Measurements from ENCODE around the gene DDB1. TPM values are rescaled to one million over a fixed set of nuclear protein-coding genes. Genes with fewer than 3 reads are reported as not detected.
A peak's percentile ranks its signal among the peaks of the same experiment; 100 is the strongest.

Gene DDB1
- total RNA-seq, 1 donor from 2014 or later, result 228 TPM

GRCh38 chr11:61297341-61297740 is 35.6 kb downstream of the DDB1 start:
- DNase-seq (ENCODE audit: low read depth) (peak; percentile 55), FAIRE-seq (no peak)
- no peak overlapping the region for H3K4me3 ChIP-seq (ENCODE audit: low read depth, low read length)
- H3K27me3 ChIP-seq (ENCODE audit: control insufficient read depth, insufficient read depth, low read length), result peaks cover 2% of the 10 kb centered on the region
- H3K36me3 ChIP-seq (ENCODE audit: control insufficient read depth, insufficient read depth, low read length), result peaks cover 13% of the 10 kb centered on the region
- TF ChIP-seq CTCF (IDR thresholded peaks at IDR 0.05; ENCODE audit: insufficient read depth, low read length, severe bottlenecking), result no peak

- DNase-seq (ENCODE audit: low read depth), result no peak
- FAIRE-seq, result no peak
- Histone ChIP-seq H3K4me3 (ENCODE audit: low read depth, low read length) (peak overlapping the region; percentile 54), H3K36me3 (ENCODE audit: control insufficient read depth, insufficient read depth, low read length) (peaks cover 7% of the 10 kb centered on the region), H3K27me3 (ENCODE audit: control insufficient read depth, insufficient read depth, low read length) (peaks cover 2% of the 10 kb centered on the region)
- TF ChIP-seq CTCF (IDR thresholded peaks at IDR 0.05; ENCODE audit: insufficient read depth, low read length, severe bottlenecking), result no peak
Observed at GRCh38 chr11:61295596-61295926, 37.3 kb downstream of the DDB1 start.

GRCh38 chr11:61294717-61295595 is 37.9 kb downstream of the DDB1 start, which contains the start of gene VWCE:
VWCE (minus strand) TSS chr11:61295316; CDS start chr11:61295037, 279 bp downstream.
- H3K27me3 ChIP-seq (ENCODE audit: control insufficient read depth, insufficient read depth, low read length), result peaks cover 2% of the 10 kb centered on the region
- H3K4me3 ChIP-seq (ENCODE audit: low read depth, low read length), result peak within 1 kb of the TSS; percentile 54
- DNase-seq (ENCODE audit: low read depth), result peak; percentile 26
- no peak for FAIRE-seq
- peaks cover 1% of the 10 kb centered on the region for H3K36me3 ChIP-seq (ENCODE audit: control insufficient read depth, insufficient read depth, low read length)
- TF ChIP-seq CTCF (IDR thresholded peaks at IDR 0.05; ENCODE audit: insufficient read depth, low read length, severe bottlenecking), result peak; percentile 48

GRCh38 chr11:61293867-61294716 is 38.8 kb downstream of the DDB1 start:
- TF ChIP-seq CTCF (IDR thresholded peaks at IDR 0.05; ENCODE audit: insufficient read depth, low read length, severe bottlenecking), result no peak
- peak; percentile 22 for DNase-seq (ENCODE audit: low read depth)
- peaks cover 2% of the 10 kb centered on the region for H3K27me3 ChIP-seq (ENCODE audit: control insufficient read depth, insufficient read depth, low read length)
- no peak for FAIRE-seq
- peak overlapping the region; percentile 54 for H3K4me3 ChIP-seq (ENCODE audit: low read depth, low read length)
- no peaks in the 10 kb centered on the region for H3K36me3 ChIP-seq (ENCODE audit: control insufficient read depth, insufficient read depth, low read length)

- no peak for FAIRE-seq
- DNase-seq (ENCODE audit: low read depth), result no peak
- no peak for TF ChIP-seq CTCF (IDR thresholded peaks at IDR 0.05; ENCODE audit: insufficient read depth, low read length, severe bottlenecking)
- H3K4me3 ChIP-seq (ENCODE audit: low read depth, low read length), result no peak overlapping the region
- peaks cover 2% of the 10 kb centered on the region for H3K27me3 ChIP-seq (ENCODE audit: control insufficient read depth, insufficient read depth, low read length)
- no peaks in the 10 kb centered on the region for H3K36me3 ChIP-seq (ENCODE audit: control insufficient read depth, insufficient read depth, low read length)
Observed at GRCh38 chr11:61292356-61292755, 40.5 kb downstream of the DDB1 start.
